Activated CD4-positive, alpha-beta T cell treated with anti-CD3 and anti-CD28 coated beads for 1 hour (primary cell): Measurements from ENCODE around the gene PIERCE2.
"Not testable (repeated sequence)": the region's sequence is repeated elsewhere in the genome, so short reads cannot be mapped to it uniquely, and the experiment has no call there.

Source experiments
- DNase-seq: peaks from one replicate; pipeline ENCODE4 v3.0.0-alpha.2; 2020

Gene PIERCE2

GRCh38 chr15:55434989-55435825, 26.9 kb downstream of the PIERCE2 start:
- DNase-seq: no peak

GRCh38 chr15:55443141-55443540, 34.8 kb downstream of the PIERCE2 start:
- not testable (repeated sequence) for DNase-seq

GRCh38 chr15:55445936-55446335, 37.6 kb downstream of the PIERCE2 start:
- not testable (repeated sequence) for DNase-seq

- not testable (repeated sequence) for DNase-seq
Observed at GRCh38 chr15:55446379-55447029, 38.2 kb downstream of the PIERCE2 start.

GRCh38 chr15:55447030-55447394, 38.7 kb downstream of the PIERCE2 start:
- not testable (repeated sequence) for DNase-seq

- no peak for DNase-seq
Observed at GRCh38 chr15:55457401-55458022, 49.2 kb downstream of the PIERCE2 start.

GRCh38 chr15:55461447-55461846, 53.2 kb downstream of the PIERCE2 start:
- no peak for DNase-seq

GRCh38 chr15:55468321-55468720, 60.0 kb downstream of the PIERCE2 start:
- no peak for DNase-seq
